Cardiac muscle cell (in vitro differentiated cells and primary cell): ENCODE data around the gene MYL7. TPM values are rescaled to one million over a fixed set of nuclear protein-coding genes. Genes with fewer than 3 reads are reported as not detected.
A peak's percentile ranks its signal among the peaks of the same experiment; 100 is the strongest.

Experiments
- DNase-seq, 2 donors: peaks; one replicate each; pipeline versions ENCODE4 v3.0.0 to v3.0.0-alpha.2; 2010 to 2017; ENCODE audit warnings: low read depth in 1 of 2, low spot score in 1 of 2
- H3K27ac ChIP-seq: fragments of 200-600 bp; sonication (generic); 2 replicates; pipeline ENCODE4 v1.5.1; 2016
- H3K27me3 ChIP-seq: fragments of 200-600 bp; sonication (generic); 2 replicates; pipeline ENCODE4 v1.6.0; 2016; ENCODE audit warnings: control low read depth
- H3K36me3 ChIP-seq: fragments of 200-600 bp; sonication (generic); 2 replicates; pipeline ENCODE4 v1.5.1; 2016; ENCODE audit warnings: control low read depth
- H3K4me1 ChIP-seq: fragments of 200-600 bp; sonication (generic); 2 replicates; pipeline ENCODE4 v1.8.1; 2017; ENCODE audit warnings: low read depth, mild to moderate bottlenecking, mixed run types
- H3K4me3 ChIP-seq: fragments of 200-600 bp; sonication (generic); 2 replicates; pipeline ENCODE4 v1.5.1; 2016; ENCODE audit warnings: mild to moderate bottlenecking
- H3K9me3 ChIP-seq: fragments of 200-600 bp; sonication (generic); 2 replicates; pipeline ENCODE4 v1.5.1; 2017; ENCODE audit warnings: low read depth, mild to moderate bottlenecking, control low read depth
- CTCF ChIP-seq: IDR thresholded peaks from 2 replicates; pipeline ENCODE4 v1.5.1; 2012; ENCODE audit warnings: low read depth, mild to moderate bottlenecking, low read length
- polyA plus RNA-seq: library from polyadenylated mRNA; unstranded; fragments of >200 nt; fragmentation: Nextera tagmentation; extraction: Ambion mirVana; gene quantifications from 2 replicates; pipeline ENCODE4 v1.2.1, GENCODE V29; 2016
- total RNA-seq: library from RNA; depleted of rRNA; stranded (reverse); fragments of >200 nt; gene quantifications from 2 replicates; pipeline ENCODE4 v1.2.3, GENCODE V29; 2016

Gene MYL7
- total and polyA plus RNA-seq, 2 experiments from 2014 or later: 9,288 to 20,231 TPM

GRCh38 chr7:44105832-44106231, 35.3 kb downstream of the MYL7 start:
- Histone ChIP-seq H3K36me3 (peaks cover 11% of the 10 kb centered on the region), H3K27me3 (no peaks in the 10 kb centered on the region), H3K4me3 (no peak overlapping the region), H3K27ac (no peak overlapping the region), H3K9me3 (no peaks in the 10 kb centered on the region), H3K4me1 (no peaks in the 10 kb centered on the region)
- DNase-seq: no peak
- TF ChIP-seq CTCF: no peak

DNA sequence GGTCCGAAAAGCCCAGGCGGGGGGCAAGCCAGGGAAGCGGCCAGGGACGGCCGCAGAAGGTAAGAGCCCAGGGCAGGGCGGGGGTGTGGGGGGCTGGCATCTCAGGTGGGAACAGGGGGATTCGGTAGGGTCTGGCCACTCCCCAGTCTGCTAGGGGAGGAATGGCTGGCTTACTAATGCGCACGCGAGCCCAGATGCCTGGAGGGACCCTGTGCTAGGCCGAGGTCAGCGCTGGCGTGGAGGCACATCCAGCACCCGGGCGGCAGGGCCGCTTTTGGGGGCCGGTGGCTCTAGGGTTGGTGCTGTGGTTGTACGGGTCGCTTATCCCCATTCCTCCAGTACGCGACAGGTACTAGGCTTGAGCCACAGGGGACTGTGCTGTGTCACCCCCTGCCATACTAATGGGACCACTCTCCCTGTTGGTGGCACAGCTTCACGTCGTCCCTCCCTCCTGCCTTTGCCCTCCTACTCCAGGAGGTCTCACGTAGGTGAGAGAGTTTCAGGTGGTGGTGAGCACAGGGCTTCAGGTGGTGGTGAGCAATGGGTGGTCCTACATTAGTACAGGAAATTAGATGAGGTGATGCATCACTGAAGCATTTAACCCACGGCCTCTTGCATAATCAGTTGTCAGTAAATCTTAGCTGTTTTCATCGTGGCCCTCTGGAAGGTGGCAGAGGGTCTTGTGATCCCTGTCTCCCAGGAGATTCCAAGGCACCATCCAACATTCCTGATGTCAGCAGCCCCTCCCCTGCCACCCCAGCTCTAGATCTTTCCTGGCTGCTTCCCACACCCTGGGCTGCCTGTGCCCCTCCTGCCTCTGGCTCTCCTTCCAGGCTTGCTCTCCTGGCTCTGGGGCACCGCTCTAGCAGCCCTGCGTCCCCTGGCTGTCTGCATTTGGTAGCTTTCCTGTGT, 36.0 kb downstream of the MYL7 start:
- Histone ChIP-seq H3K36me3 (peaks cover 4% of the 10 kb centered on the region), H3K27ac (peak overlapping the region; percentile 13), H3K9me3 (no peaks in the 10 kb centered on the region), H3K27me3 (no peaks in the 10 kb centered on the region), H3K4me3 (peak overlapping the region; percentile 76), H3K4me1 (no peaks in the 10 kb centered on the region)
- DNase-seq: peak; percentile 41 to 60
- TF ChIP-seq CTCF: no peak

DNA sequence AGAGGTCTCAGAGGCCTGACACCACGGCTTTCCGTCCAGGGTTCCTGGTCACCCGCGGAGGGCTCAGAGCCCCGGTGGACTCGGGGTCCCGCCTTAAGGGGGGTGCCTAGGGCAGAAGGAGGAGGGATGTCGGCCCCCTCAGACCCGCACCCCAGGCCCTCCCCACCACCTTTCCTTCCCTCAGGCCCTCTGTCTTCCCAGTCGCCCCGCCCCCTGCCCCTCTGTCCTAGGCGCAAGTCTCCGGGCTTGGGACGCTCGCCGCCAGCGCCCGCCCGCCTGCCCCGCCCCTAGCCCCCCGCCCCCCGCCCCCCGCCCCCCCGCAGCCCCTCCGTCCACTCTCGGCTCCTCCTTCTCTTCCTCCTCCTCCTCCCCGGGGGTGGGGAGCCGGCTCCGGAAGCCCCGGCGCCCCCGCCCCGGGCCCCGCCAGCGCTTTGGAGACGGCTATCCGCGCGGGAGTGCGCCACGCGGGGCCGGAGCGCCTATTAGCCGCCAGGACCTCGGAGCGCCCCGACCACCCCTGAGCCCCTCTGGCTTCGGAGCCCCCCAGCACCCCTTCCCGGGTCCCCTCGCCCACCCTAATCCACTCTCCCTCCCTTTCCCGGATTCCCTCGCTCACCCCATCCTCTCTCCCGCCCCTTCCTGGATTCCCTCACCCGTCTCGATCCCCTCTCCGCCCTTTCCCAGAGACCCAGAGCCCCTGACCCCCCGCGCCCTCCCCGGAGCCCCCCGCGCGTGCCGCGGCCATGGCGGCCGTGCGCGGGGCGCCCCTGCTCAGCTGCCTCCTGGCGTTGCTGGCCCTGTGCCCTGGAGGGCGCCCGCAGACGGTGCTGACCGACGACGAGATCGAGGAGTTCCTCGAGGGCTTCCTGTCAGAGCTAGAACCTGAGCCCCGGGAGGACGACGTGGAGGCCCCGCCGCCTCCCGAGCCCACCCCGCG, 36.9 kb downstream of the MYL7 start, which contains the start of gene AEBP1:
Gene AEBP1, plus strand, starts transcription at position 423 of the 937 bp plus-strand sequence. Its CDS starts 321 bp downstream, at position 744.
- no peaks in the 10 kb centered on the region for H3K9me3 ChIP-seq
- peak within 1 kb of the TSS; percentile 76 for H3K4me3 ChIP-seq
- TF ChIP-seq CTCF: no peak
- peak within 1 kb of the TSS; percentile 13 for H3K27ac ChIP-seq
- H3K4me1 ChIP-seq: no peaks in the 10 kb centered on the region
- peak; percentile 50 to 67 for DNase-seq
- H3K27me3 ChIP-seq: no peaks in the 10 kb centered on the region
- peaks cover 4% of the 10 kb centered on the region for H3K36me3 ChIP-seq

GRCh38 chr7:44103566-44103922, 37.6 kb downstream of the MYL7 start:
- TF ChIP-seq CTCF: no peak
- Histone ChIP-seq H3K27me3 (no peaks in the 10 kb centered on the region), H3K36me3 (no peaks in the 10 kb centered on the region), H3K4me1 (no peaks in the 10 kb centered on the region), H3K9me3 (no peaks in the 10 kb centered on the region), H3K4me3 (peak overlapping the region; percentile 76), H3K27ac (no peak overlapping the region)
- no peak for DNase-seq

DNA sequence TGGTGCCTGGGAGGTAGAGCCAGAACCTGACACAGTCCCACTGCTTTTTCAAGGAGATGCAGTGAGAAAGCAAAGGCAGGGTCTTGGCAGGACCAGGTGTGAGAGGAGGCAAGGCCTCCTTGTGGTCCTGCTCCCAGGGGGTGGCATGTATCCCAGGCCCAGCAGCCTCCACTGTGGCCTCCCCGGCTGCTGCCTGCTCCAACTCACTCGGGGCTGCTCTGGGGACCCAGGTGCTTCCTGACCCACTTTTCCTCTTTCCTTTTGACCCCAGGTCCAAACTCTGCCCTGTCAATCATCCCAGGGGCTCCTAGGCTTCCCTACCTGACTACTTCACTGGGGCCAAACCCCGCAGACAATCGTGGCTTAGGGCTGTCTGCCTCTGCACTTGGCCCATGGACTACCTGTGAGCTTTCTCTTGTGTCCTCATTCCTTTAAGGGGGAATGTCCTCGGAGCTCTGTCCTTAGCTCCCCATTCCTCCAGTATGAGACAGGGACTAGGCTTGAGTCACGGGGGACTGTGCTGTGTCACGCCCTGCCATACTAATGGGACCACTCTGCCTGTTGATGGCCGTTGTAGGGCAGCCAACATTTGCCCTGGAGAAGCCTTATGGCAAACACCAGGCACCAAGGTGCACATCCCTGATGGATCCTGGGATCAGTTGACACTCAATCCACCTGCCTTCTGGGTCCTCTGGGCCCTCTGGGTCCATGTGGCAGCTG, 38.1 kb downstream of the MYL7 start:
- no peaks in the 10 kb centered on the region for H3K36me3 ChIP-seq
- no peak for DNase-seq
- H3K27ac ChIP-seq: no peak overlapping the region
- H3K4me1 ChIP-seq: no peaks in the 10 kb centered on the region
- no peak overlapping the region for H3K4me3 ChIP-seq
- H3K9me3 ChIP-seq: no peaks in the 10 kb centered on the region
- no peak for TF ChIP-seq CTCF
- H3K27me3 ChIP-seq: no peaks in the 10 kb centered on the region
